VCaP (cell line): Measurements from ENCODE around the gene NDUFAF3.

ENCODE experiments used
- H3K27ac ChIP-seq: fragments of 450-650 bp; 2 replicates; pipeline ENCODE4 v1.5.1; 2017
- CTCF ChIP-seq: fragments of 450-650 bp; conservative IDR thresholded peaks from 2 replicates; pipeline ENCODE4 v1.5.1; 2017; ENCODE audit warnings: mild to moderate bottlenecking, moderate library complexity

NDUFAF3 gene

GRCh38 chr3:49004352-49005302 lies 17.3 kb upstream of the NDUFAF3 start:
- H3K27ac ChIP-seq, result no peak overlapping the region
- TF ChIP-seq CTCF, result no peak

- no peak for TF ChIP-seq CTCF
- H3K27ac ChIP-seq, result no peak overlapping the region
These were observed 16.6 kb upstream of the NDUFAF3 start for GRCh38 chr3:49005303-49005680.

- no peak for TF ChIP-seq CTCF
- H3K27ac ChIP-seq, result peak overlapping the region; percentile 99
These were observed 15.9 kb upstream of the NDUFAF3 start for GRCh38 chr3:49005998-49006397.

GRCh38 chr3:49006408-49007067 lies 15.4 kb upstream of the NDUFAF3 start:
- no peak for TF ChIP-seq CTCF
- peak overlapping the region; percentile 99 for H3K27ac ChIP-seq

GRCh38 chr3:49007068-49007770 lies 14.7 kb upstream of the NDUFAF3 start, which contains the start of gene WDR6:
WDR6 (plus strand) TSS chr3:49007391; CDS start chr3:49007432, 41 bp downstream.
- peak within 1 kb of the TSS; percentile 99 for H3K27ac ChIP-seq
- TF ChIP-seq CTCF, result peak; percentile 34

GRCh38 chr3:49007771-49008528 lies 14.0 kb upstream of the NDUFAF3 start:
- H3K27ac ChIP-seq, result peak overlapping the region; percentile 99
- TF ChIP-seq CTCF, result no peak; the same call in 1 of the 2 replicates

- peak overlapping the region; percentile 99 for H3K27ac ChIP-seq
These were observed 13.3 kb upstream of the NDUFAF3 start for GRCh38 chr3:49008627-49009026.
